ENCODE data around the gene RPL27A.

The RPL27A gene

DNA sequence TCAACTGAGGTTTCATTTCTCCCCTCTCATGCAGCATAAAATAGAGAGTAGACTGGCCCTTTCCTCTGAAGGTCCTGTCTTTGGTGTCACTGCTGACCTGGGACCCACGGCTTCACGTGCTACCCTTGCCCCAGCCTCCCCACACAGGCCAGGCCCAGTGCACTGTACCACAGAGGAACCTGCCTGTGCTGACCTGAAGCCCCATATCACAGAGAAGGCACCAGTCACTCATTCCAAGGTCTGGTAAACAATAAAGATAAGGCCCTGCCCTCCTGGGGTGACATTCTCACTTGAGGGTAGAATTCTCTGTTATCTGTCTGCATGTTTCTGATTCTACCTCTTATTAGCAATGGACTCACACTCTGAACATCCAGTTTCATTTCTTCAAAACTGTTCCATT is 51.3 kb downstream of the RPL27A start:
- H3K4me3 ChIP-seq (ENCODE audit: control insufficient read depth, low read depth, low read length) = no peak overlapping the region
- DNase-seq (ENCODE audit: low read depth) = no peak
- TF ChIP-seq, protein P1, sequence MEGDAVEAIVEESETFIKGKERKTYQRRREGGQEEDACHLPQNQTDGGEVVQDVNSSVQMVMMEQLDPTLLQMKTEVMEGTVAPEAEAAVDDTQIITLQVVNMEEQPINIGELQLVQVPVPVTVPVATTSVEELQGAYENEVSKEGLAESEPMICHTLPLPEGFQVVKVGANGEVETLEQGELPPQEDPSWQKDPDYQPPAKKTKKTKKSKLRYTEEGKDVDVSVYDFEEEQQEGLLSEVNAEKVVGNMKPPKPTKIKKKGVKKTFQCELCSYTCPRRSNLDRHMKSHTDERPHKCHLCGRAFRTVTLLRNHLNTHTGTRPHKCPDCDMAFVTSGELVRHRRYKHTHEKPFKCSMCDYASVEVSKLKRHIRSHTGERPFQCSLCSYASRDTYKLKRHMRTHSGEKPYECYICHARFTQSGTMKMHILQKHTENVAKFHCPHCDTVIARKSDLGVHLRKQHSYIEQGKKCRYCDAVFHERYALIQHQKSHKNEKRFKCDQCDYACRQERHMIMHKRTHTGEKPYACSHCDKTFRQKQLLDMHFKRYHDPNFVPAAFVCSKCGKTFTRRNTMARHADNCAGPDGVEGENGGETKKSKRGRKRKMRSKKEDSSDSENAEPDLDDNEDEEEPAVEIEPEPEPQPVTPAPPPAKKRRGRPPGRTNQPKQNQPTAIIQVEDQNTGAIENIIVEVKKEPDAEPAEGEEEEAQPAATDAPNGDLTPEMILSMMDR (IDR thresholded peaks at IDR 0.05; ENCODE audit: control insufficient read depth, insufficient read depth, low read depth, low read length, missing control alignments) = no peak

GRCh38 chr11:8735094-8735493 is 52.5 kb downstream of the RPL27A start:
- no peak for DNase-seq (ENCODE audit: low read depth)
- TF ChIP-seq, protein P1 (IDR thresholded peaks at IDR 0.05; ENCODE audit: control insufficient read depth, insufficient read depth, low read depth, low read length, missing control alignments) = no peak
- H3K4me3 ChIP-seq (ENCODE audit: control insufficient read depth, low read depth, low read length) = no peak overlapping the region

DNA sequence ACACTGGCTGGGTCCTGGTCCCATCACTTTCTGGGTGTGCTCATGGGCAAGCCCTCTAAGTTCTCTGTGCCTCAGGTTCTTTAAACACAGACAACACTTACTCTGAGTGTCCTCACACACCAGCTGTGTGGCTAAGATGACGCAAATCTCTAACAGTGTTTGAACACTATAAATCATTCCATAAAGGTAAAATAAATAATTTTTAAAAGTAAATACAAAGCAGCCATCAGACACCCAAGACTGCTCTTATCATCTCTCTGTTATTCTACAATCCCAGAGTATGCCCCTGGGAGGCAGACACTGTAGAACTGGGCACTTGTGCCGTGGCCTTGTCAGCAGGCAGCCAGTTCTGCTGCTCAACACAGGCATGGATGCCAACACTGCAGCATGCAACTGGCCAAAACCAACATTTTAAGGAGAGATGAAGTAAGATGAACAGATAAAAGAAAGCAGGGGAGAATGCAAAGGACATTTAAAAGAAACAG is 56.8 kb downstream of the RPL27A start:
- no peak overlapping the region for H3K4me3 ChIP-seq (ENCODE audit: control insufficient read depth, low read depth, low read length)
- TF ChIP-seq, protein P1 (IDR thresholded peaks at IDR 0.05; ENCODE audit: control insufficient read depth, insufficient read depth, low read depth, low read length, missing control alignments) = no peak
- DNase-seq (ENCODE audit: low read depth) = no peak

Data from AG09309 (cell line).